SK-N-SH treated with all-trans-retinoic acid at 6 μM for 48 hours (cell line): ENCODE results near the gene TSPAN10.

Source experiments
- TCF4 ChIP-seq: fragments of 250-450 bp; sonication (Bioruptor Pico); IDR thresholded peaks from 2 replicates; pipeline ENCODE4 v1.8.0; 2021; ENCODE audit warnings: mild to moderate bottlenecking, moderate library complexity, borderline replicate concordance
- ZFP3 ChIP-seq: fragments of 250-450 bp; sonication (Bioruptor Pico); IDR thresholded peaks from 2 replicates; pipeline ENCODE4 v1.5.0; 2020; ENCODE audit warnings: mild to moderate bottlenecking, moderate library complexity
- ZNF565 ChIP-seq: fragments of 450-650 bp; formaldehyde crosslinking; conservative IDR thresholded peaks from 2 replicates; pipeline ENCODE4 v1.5.0; 2020; ENCODE audit warnings: low read depth, mild to moderate bottlenecking, moderate library complexity

DNA sequence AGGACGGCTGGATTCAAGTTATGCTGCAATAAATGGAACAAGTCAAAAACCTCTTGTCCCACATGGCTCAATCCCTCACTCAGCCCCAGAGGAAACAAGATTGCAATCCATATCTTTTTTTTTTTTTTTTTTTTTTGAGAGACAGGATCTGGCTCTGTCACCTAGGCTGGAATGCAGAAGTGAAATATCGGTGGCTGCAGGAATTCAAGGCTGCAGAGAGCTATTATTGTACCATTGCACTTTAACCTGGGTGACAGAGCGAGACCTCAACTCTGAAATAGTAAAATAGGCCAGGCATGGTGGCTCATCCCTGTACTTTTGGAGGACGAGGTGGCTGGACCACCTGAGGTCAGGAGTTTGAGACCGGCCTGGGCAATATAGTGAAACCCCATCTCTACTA lies 22.0 kb downstream of the TSPAN10 start:
- TF ChIP-seq ZFP3 (CRISPR knock-in tag), result no peak
- no peak for TF ChIP-seq ZNF565 (CRISPR knock-in tag)
- TF ChIP-seq TCF4 (CRISPR knock-in tag), result no peak
